GM12878 (cell line): ENCODE results near the gene NEGR1. TPM values are rescaled to one million over a fixed set of nuclear protein-coding genes. Genes with fewer than 3 reads are reported as not detected.

Source experiments
- ATAC-seq: fragments of 200-7000 bp; cut with Tn5 transposase; 3 replicates; pipeline ENCODE4 v1.9.1; 2020; ENCODE audit warnings: mild to moderate bottlenecking, moderate library complexity
- BruUV-seq: library from RNA; stranded (reverse); fragments of 400-500 nt; replicated peaks from 2 replicates; lab custom pipeline; 2021; lab: Mats Ljungman, UMichigan
- CTCF ChIA-PET: fragments of 300-600 bp; sonication (Branson Sonifier 250); formaldehyde crosslinking; extraction: SDS; loops from one replicate; lab custom pipeline; 2021; ENCODE audit warnings: inconsistent platforms; lab: Yijun Ruan, JAX
- POLR2A ChIA-PET: fragments of 350-600 bp; formaldehyde crosslinking; extraction: SDS; loops from one replicate; lab custom pipeline; 2021; ENCODE audit warnings: inconsistent platforms; lab: Charles Lee
- RAD21 ChIA-PET: fragments of 300-600 bp; sonication (Branson Sonifier 250); formaldehyde crosslinking; loops from one replicate; lab custom pipeline; 2023; ENCODE audit warnings: antibody characterized with exemption; ENCODE audit not compliant: unreplicated experiment; lab: Charles Lee
- SMC1A ChIA-PET: fragments of 300-600 bp; sonication (Branson Sonifier 250); formaldehyde crosslinking; loops from one replicate; lab custom pipeline; 2023; ENCODE audit not compliant: unreplicated experiment, uncharacterized antibody; lab: Charles Lee
- DNase-seq: peaks from one replicate; pipeline ENCODE4 v3.0.0-alpha.2; 2011; ENCODE audit warnings: low read depth, low spot score
- FAIRE-seq: peaks from 3 replicates; lab custom pipeline; 2011; peaks lifted over from hg19 to GRCh38; lab: Jason Lieb, UNC
- H2AFZ ChIP-seq: 2 replicates; pipeline ENCODE4 v1.6.0; 2011; ENCODE audit warnings: low read depth, low read length, control low read depth; ENCODE audit not compliant: control insufficient read depth
- H3K27ac ChIP-seq: 2 replicates; pipeline ENCODE4 v1.5.1; 2011; ENCODE audit warnings: control low read depth; ENCODE audit not compliant: control insufficient read depth, insufficient read depth
- H3K27me3 ChIP-seq, 2 experiments: replicated peaks in 1 of 2; 2 replicates each; pipeline versions ENCODE4 v1.6.0 to v1.6.1; 2011; ENCODE audit warnings: low read length in 1 of 2; ENCODE audit not compliant: control insufficient read depth in 2 of 2, insufficient read depth in 2 of 2
- H3K36me3 ChIP-seq, 2 experiments: 2 replicates each; pipeline ENCODE4 v1.5.1; 2011; ENCODE audit warnings: low read length in 1 of 2; ENCODE audit not compliant: control insufficient read depth in 2 of 2, insufficient read depth in 2 of 2
- H3K4me1 ChIP-seq: 2 replicates; pipeline ENCODE4 v1.6.1; 2011; ENCODE audit warnings: mild to moderate bottlenecking, low read length, moderate library complexity, mixed read lengths; ENCODE audit not compliant: control insufficient read depth, insufficient read depth
- H3K4me2 ChIP-seq: 2 replicates; pipeline ENCODE4 v1.6.0; 2011; ENCODE audit warnings: control low read depth; ENCODE audit not compliant: control insufficient read depth, insufficient read depth
- H3K4me3 ChIP-seq: fragments of 200-600 bp; sonication (generic); 2 replicates; pipeline ENCODE4 v1.5.1; 2016
- H3K79me2 ChIP-seq: 2 replicates; pipeline ENCODE4 v1.6.0; 2011; ENCODE audit warnings: low read length; ENCODE audit not compliant: control insufficient read depth, insufficient read depth
- H3K9ac ChIP-seq: 2 replicates; pipeline ENCODE4 v1.8.0; 2011; ENCODE audit warnings: low read length, control low read depth, mixed read lengths; ENCODE audit not compliant: control insufficient read depth, insufficient read depth
- H3K9me3 ChIP-seq: replicated peaks from 3 replicates; pipeline ENCODE4 v1.5.1; 2011; ENCODE audit warnings: mild to moderate bottlenecking, low read length; ENCODE audit not compliant: control insufficient read depth, insufficient read depth
- H4K20me1 ChIP-seq: 2 replicates; pipeline ENCODE4 v1.6.0; 2011; ENCODE audit not compliant: control insufficient read depth, insufficient read depth
- CBX3 ChIP-seq: fragments of 200-600 bp; sonication (generic); IDR thresholded peaks from 2 replicates; pipeline ENCODE4 v1.6.1; 2016; ENCODE audit warnings: low read depth, borderline replicate concordance
- CHD1 ChIP-seq: IDR thresholded peaks from 2 replicates; pipeline ENCODE4 v1.6.1; 2012; ENCODE audit warnings: low read depth, low read length, improper control_type of control experiment
- GABPA ChIP-seq: IDR thresholded peaks from 2 replicates; pipeline ENCODE4 v1.6.1; 2014; ENCODE audit warnings: antibody characterized with exemption, low read depth, mild to moderate bottlenecking, inconsistent platforms
- NR2C1 ChIP-seq: fragments of 450-650 bp; IDR thresholded peaks from 2 replicates; pipeline ENCODE4 v1.6.1; 2017; ENCODE audit warnings: antibody characterized with exemption, mild to moderate bottlenecking, moderate library complexity
- RAD51 ChIP-seq: fragments of 450-650 bp; IDR thresholded peaks from 2 replicates; pipeline ENCODE4 v1.6.1; 2016; ENCODE audit warnings: moderate library complexity, mild to moderate bottlenecking, inconsistent platforms
- RB1 ChIP-seq: fragments of 450-650 bp; formaldehyde crosslinking; IDR thresholded peaks from 2 replicates; pipeline ENCODE4 v1.6.1; 2017; ENCODE audit warnings: mild to moderate bottlenecking, borderline replicate concordance
- SRF ChIP-seq, 2 experiments: IDR thresholded peaks; 2 replicates each; pipeline ENCODE4 v1.6.1; 2011; ENCODE audit warnings: low read depth in 2 of 2, low read length in 2 of 2, mild to moderate bottlenecking in 1 of 2, moderate library complexity in 1 of 2
- TARDBP ChIP-seq: IDR thresholded peaks from 2 replicates; pipeline ENCODE4 v1.6.1; 2016; ENCODE audit warnings: borderline replicate concordance
- WRNIP1 ChIP-seq: IDR thresholded peaks from 2 replicates; pipeline ENCODE4 v1.6.1; 2011; ENCODE audit warnings: low read depth, low read length, improper control_type of control experiment, borderline replicate concordance
- ZBTB40 ChIP-seq: fragments of 450-650 bp; IDR thresholded peaks from 2 replicates; pipeline ENCODE4 v1.6.1; 2016; ENCODE audit warnings: mild to moderate bottlenecking, moderate library complexity, borderline replicate concordance
- ZNF687 ChIP-seq: fragments of 450-650 bp; IDR thresholded peaks from 2 replicates; pipeline ENCODE4 v1.6.1; 2017; ENCODE audit warnings: mild to moderate bottlenecking, moderate library complexity
- in situ Hi-C: fragments of 300-500 bp; cut with MboI; formaldehyde crosslinking; loops from 9 replicates; pipeline ENCODE4 v1.14.3; 2018; ENCODE audit warnings: mixed read lengths
- intact Hi-C: fragments of 100-400 bp; cut with micrococcal nuclease; formaldehyde crosslinking; loops from one replicate; pipeline ENCODE4 v1.14.2; 2022; ENCODE audit not compliant: unreplicated experiment
- polyA plus RNA-seq, 11 experiments: library from polyadenylated mRNA; depleted of rRNA in 4 of 11; unstranded in 6 of 11; stranded (reverse) in 5 of 11; fragments of >200 nt; fragmentation: Nextera tagmentation in 4 of 11; fragmentation: Illumina TruSeq in 1 of 11; extraction: Ambion mirVana in 4 of 11; extraction: Trizol in 1 of 11; gene quantifications; 1 replicate in 1 of 11; 2 replicates in 10 of 11; pipeline versions ENCODE4 v1.2.1 to v1.2.3, GENCODE V29; 2011 to 2016; ENCODE audit warnings: inconsistent platforms in 2 of 11, missing spikeins in 2 of 11, low read depth in 1 of 11
- total RNA-seq, 4 experiments: library from RNA; depleted of rRNA in 3 of 4; stranded (reverse); fragments of >200 nt in 3 of 4; fragmentation: Illumina TruSeq in 1 of 4; extraction: Trizol in 1 of 4; gene quantifications; 2 replicates each; pipeline versions ENCODE4 v1.2.1 to v1.2.3, GENCODE V29; 2013 to 2021

NEGR1 gene
- total and polyA plus RNA-seq, 10 of the 15 experiments (the other 5 are each of a cell fraction or from before 2014, with no cell fraction given): under 0.01 to 0.03 (median 0.01) TPM; not detected in 7

- Histone ChIP-seq H3K36me3 (no peaks in the 10 kb centered on the region), H3K4me3 (no peak overlapping the region), H3K79me2 (no peaks in the 10 kb centered on the region), H3K27ac (no peak overlapping the region), H3K4me2 (no peak overlapping the region), H4K20me1 (no peaks in the 10 kb centered on the region), H3K9ac (no peak overlapping the region), H3K4me1 (no peaks in the 10 kb centered on the region), H3K9me3 (no peaks in the 10 kb centered on the region), H3K27me3 (no peaks in the 10 kb centered on the region)
- no peak for ATAC-seq
- ChIA-PET RAD21 (no interaction called here), CTCF (interaction anchor here (0.8 kb wide), 1 partner anchor 47 kb away, joined by 3 read pairs; no protein-coding TSS in a partner anchor), POLR2A (no interaction called here)
- no TSS peak for BruUV-seq
- no peak for DNase-seq
- in situ Hi-C loops: no loop called here
- TF ChIP-seq NR2C1: no peak
- TF ChIP-seq GABPA: no peak
- no peak for TF ChIP-seq RAD51
- TF ChIP-seq SRF (IDR thresholded peaks at IDR 0.05; ENCODE audit: low read depth in 2 of 2, low read length in 2 of 2): no peak
- no peak for TF ChIP-seq ZNF687
- no peak for TF ChIP-seq TARDBP
- TF ChIP-seq ZBTB40: no peak
- no peak for TF ChIP-seq CHD1
- no peak for TF ChIP-seq RB1
- TF ChIP-seq WRNIP1: no peak
- no peak for TF ChIP-seq CBX3
- TF ChIP-seq, all 136 proteins: peak for 0
- intact Hi-C loops: no loop called here
- H2AFZ ChIP-seq: no peak overlapping the region
- SMC1A ChIA-PET: no interaction called here
- FAIRE-seq: no peak
These were observed 783.8 kb downstream of the NEGR1 start for GRCh38 chr1:71498542-71498941.
